ENCODE results near the gene SCARB1.

The SCARB1 gene

GRCh38 chr12:124829708-124830304 is 33.9 kb downstream of the SCARB1 start:
- H3K9me3 Mint-ChIP-seq: no peaks in the 10 kb centered on the region
- H3K27me3 Mint-ChIP-seq: no peaks in the 10 kb centered on the region
- H3K4me3 Mint-ChIP-seq: no peak overlapping the region
- H3K27ac Mint-ChIP-seq: no peak overlapping the region
- peaks cover 13% of the 10 kb centered on the region for H3K4me1 Mint-ChIP-seq (ENCODE audit: low read depth)
- peaks cover 6% of the 10 kb centered on the region for H3K36me3 Mint-ChIP-seq (ENCODE audit: low read depth)

GRCh38 chr12:124829008-124829707 is 34.5 kb downstream of the SCARB1 start:
- H3K4me1 Mint-ChIP-seq (ENCODE audit: low read depth): peaks cover 13% of the 10 kb centered on the region
- H3K36me3 Mint-ChIP-seq (ENCODE audit: low read depth): peaks cover 6% of the 10 kb centered on the region
- no peak overlapping the region for H3K27ac Mint-ChIP-seq
- no peaks in the 10 kb centered on the region for H3K27me3 Mint-ChIP-seq
- H3K9me3 Mint-ChIP-seq: no peaks in the 10 kb centered on the region
- no peak overlapping the region for H3K4me3 Mint-ChIP-seq

GRCh38 chr12:124828264-124829007 is 35.2 kb downstream of the SCARB1 start:
- H3K4me3 Mint-ChIP-seq: no peak overlapping the region
- H3K4me1 Mint-ChIP-seq (ENCODE audit: low read depth): peaks cover 13% of the 10 kb centered on the region
- no peaks in the 10 kb centered on the region for H3K27me3 Mint-ChIP-seq
- H3K36me3 Mint-ChIP-seq (ENCODE audit: low read depth): peaks cover 6% of the 10 kb centered on the region
- H3K9me3 Mint-ChIP-seq: no peaks in the 10 kb centered on the region
- no peak overlapping the region for H3K27ac Mint-ChIP-seq

GRCh38 chr12:124827588-124828184 is 36.0 kb downstream of the SCARB1 start:
- peaks cover 6% of the 10 kb centered on the region for H3K36me3 Mint-ChIP-seq (ENCODE audit: low read depth)
- peaks cover 13% of the 10 kb centered on the region for H3K4me1 Mint-ChIP-seq (ENCODE audit: low read depth)
- H3K4me3 Mint-ChIP-seq: no peak overlapping the region
- H3K9me3 Mint-ChIP-seq: no peaks in the 10 kb centered on the region
- H3K27ac Mint-ChIP-seq: no peak overlapping the region
- H3K27me3 Mint-ChIP-seq: no peaks in the 10 kb centered on the region

GRCh38 chr12:124824195-124824594 is 39.5 kb downstream of the SCARB1 start:
- peaks cover 10% of the 10 kb centered on the region for H3K4me1 Mint-ChIP-seq (ENCODE audit: low read depth)
- H3K9me3 Mint-ChIP-seq: no peaks in the 10 kb centered on the region
- H3K27ac Mint-ChIP-seq: no peak overlapping the region
- no peaks in the 10 kb centered on the region for H3K36me3 Mint-ChIP-seq (ENCODE audit: low read depth)
- no peak overlapping the region for H3K4me3 Mint-ChIP-seq
- H3K27me3 Mint-ChIP-seq: no peaks in the 10 kb centered on the region

- no peaks in the 10 kb centered on the region for H3K36me3 Mint-ChIP-seq (ENCODE audit: low read depth)
- no peaks in the 10 kb centered on the region for H3K27me3 Mint-ChIP-seq
- no peaks in the 10 kb centered on the region for H3K9me3 Mint-ChIP-seq
- H3K4me3 Mint-ChIP-seq: no peak overlapping the region
- H3K4me1 Mint-ChIP-seq (ENCODE audit: low read depth): peaks cover 8% of the 10 kb centered on the region
- H3K27ac Mint-ChIP-seq: no peak overlapping the region
Observed at GRCh38 chr12:124823272-124823970, 40.2 kb downstream of the SCARB1 start.

GRCh38 chr12:124822218-124822617 is 41.4 kb downstream of the SCARB1 start:
- no peak overlapping the region for H3K27ac Mint-ChIP-seq
- H3K27me3 Mint-ChIP-seq: no peaks in the 10 kb centered on the region
- no peaks in the 10 kb centered on the region for H3K9me3 Mint-ChIP-seq
- no peak overlapping the region for H3K4me3 Mint-ChIP-seq
- H3K4me1 Mint-ChIP-seq (ENCODE audit: low read depth): no peaks in the 10 kb centered on the region
- no peaks in the 10 kb centered on the region for H3K36me3 Mint-ChIP-seq (ENCODE audit: low read depth)

GRCh38 chr12:124821252-124822200 is 42.1 kb downstream of the SCARB1 start:
- Mint-ChIP-seq H3K4me3 (no peak overlapping the region), H3K27me3 (no peaks in the 10 kb centered on the region), H3K9me3 (no peaks in the 10 kb centered on the region), H3K36me3 (ENCODE audit: low read depth) (no peaks in the 10 kb centered on the region), H3K4me1 (ENCODE audit: low read depth) (no peaks in the 10 kb centered on the region), H3K27ac (no peak overlapping the region)

GRCh38 chr12:124820199-124820598 is 43.5 kb downstream of the SCARB1 start:
- Mint-ChIP-seq H3K4me1 (ENCODE audit: low read depth) (no peaks in the 10 kb centered on the region), H3K36me3 (ENCODE audit: low read depth) (peaks cover 8% of the 10 kb centered on the region), H3K4me3 (no peak overlapping the region), H3K9me3 (no peaks in the 10 kb centered on the region), H3K27me3 (no peaks in the 10 kb centered on the region), H3K27ac (no peak overlapping the region)

GRCh38 chr12:124819525-124819924 is 44.1 kb downstream of the SCARB1 start:
- no peaks in the 10 kb centered on the region for H3K27me3 Mint-ChIP-seq
- peaks cover 14% of the 10 kb centered on the region for H3K36me3 Mint-ChIP-seq (ENCODE audit: low read depth)
- H3K4me1 Mint-ChIP-seq (ENCODE audit: low read depth): no peaks in the 10 kb centered on the region
- no peak overlapping the region for H3K27ac Mint-ChIP-seq
- H3K4me3 Mint-ChIP-seq: no peak overlapping the region
- no peaks in the 10 kb centered on the region for H3K9me3 Mint-ChIP-seq

- Mint-ChIP-seq H3K4me1 (ENCODE audit: low read depth) (no peaks in the 10 kb centered on the region), H3K27ac (no peak overlapping the region), H3K4me3 (no peak overlapping the region), H3K9me3 (no peaks in the 10 kb centered on the region), H3K36me3 (ENCODE audit: low read depth) (peaks cover 18% of the 10 kb centered on the region), H3K27me3 (no peaks in the 10 kb centered on the region)
Observed at GRCh38 chr12:124819080-124819479, 44.6 kb downstream of the SCARB1 start.

- Mint-ChIP-seq H3K27ac (no peak overlapping the region), H3K4me3 (no peak overlapping the region), H3K9me3 (no peaks in the 10 kb centered on the region)
Observed at GRCh38 chr12:124817076-124818000, 46.3 kb downstream of the SCARB1 start.

GRCh38 chr12:124816295-124816854 is 47.3 kb downstream of the SCARB1 start:
- no peaks in the 10 kb centered on the region for H3K9me3 Mint-ChIP-seq
- no peaks in the 10 kb centered on the region for H3K27me3 Mint-ChIP-seq
- H3K4me3 Mint-ChIP-seq: no peak overlapping the region
- H3K27ac Mint-ChIP-seq: no peak overlapping the region
- peaks cover 34% of the 10 kb centered on the region for H3K36me3 Mint-ChIP-seq (ENCODE audit: low read depth)
- H3K4me1 Mint-ChIP-seq (ENCODE audit: low read depth): no peaks in the 10 kb centered on the region

More at GRCh38 chr12:124817076-124818000, 46.3 kb downstream of the SCARB1 start:
- Mint-ChIP-seq H3K4me1 (ENCODE audit: low read depth) (no peaks in the 10 kb centered on the region), H3K36me3 (ENCODE audit: low read depth) (peaks cover 34% of the 10 kb centered on the region), H3K27me3 (no peaks in the 10 kb centered on the region)

Data from stimulated activated naive CD8-positive, alpha-beta T cell treated with anti-CD3 and anti-CD28 coated beads, Interleukin-15, Interleukin-2, amounts not matched to agents 100 ng/mL and 50 ng/mL, for 24 hours (primary cell).